ENCODE data around the gene RAD51D.
"Not testable (repeated sequence)": the region's sequence is repeated elsewhere in the genome, so short reads cannot be mapped to it uniquely, and the experiment has no call there.

Gene RAD51D

GRCh38 chr17:35119370-35120165, at the start of gene RAD51D:
Gene RAD51D, minus strand, starts transcription at chr17:35119860. Its CDS starts 247 bp downstream, at chr17:35119613.
- peak; percentile 87 for DNase-seq

DNA sequence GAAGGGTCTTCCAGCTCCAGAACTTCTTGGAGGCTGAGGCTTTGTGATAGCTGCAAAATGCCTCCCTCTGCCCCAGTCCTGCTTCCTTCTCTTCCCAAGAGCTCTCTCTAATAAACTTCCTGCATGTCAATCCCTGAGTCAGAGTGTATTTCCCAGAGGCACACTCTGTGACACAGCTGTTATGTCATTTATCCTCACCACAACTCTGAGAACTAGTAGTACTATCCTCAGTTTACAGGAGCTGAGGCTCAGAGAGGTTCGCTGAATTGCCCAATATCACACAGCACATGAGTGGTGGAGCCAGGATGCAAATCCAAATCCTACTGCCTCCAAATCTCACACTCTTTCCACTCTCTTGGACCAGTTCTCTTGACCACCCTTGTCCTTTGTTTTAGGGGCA, 48.0 kb upstream of the RAD51D start:
- no peak for DNase-seq

DNA sequence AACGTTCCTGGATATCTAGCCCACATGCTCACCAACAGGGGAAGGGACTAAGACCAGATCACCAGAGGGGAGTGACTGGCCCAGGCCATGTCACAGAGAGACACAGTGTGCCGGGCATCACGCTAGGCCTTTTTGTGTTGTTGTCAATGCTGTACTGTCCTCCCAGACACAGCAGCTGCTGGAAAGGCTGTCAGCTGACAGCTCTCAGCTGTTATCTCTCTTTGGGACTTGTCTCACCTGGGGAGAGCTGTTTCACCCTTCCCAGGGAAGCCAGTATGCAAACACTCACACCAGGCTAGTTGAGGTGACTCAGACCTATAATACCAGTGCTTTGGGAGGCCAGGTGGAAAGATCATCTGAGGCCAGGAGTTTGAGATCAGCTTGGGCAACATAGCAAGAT, 47.4 kb upstream of the RAD51D start:
- DNase-seq: no peak

- DNase-seq: no peak
Observed at GRCh38 chr17:35166526-35166925, 46.9 kb upstream of the RAD51D start.

DNA sequence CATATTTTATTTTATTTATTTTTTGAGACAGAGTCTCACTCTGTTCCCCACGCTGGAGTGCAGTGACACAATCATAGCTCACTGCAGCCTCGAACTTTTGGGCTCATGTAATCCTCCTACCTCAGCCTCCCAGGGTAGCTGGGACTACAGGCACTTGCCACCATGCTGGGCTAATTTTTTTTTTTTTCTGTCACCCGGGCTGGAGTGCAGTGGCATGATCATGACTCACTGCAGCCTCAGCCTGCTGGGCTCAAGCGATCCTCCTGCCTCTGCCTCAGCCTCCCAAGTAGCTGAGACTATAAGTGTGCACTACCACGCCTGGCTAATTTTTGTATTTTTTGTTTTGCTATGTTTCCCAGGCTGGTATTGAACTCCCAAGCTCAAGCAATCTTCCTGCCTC, 45.1 kb upstream of the RAD51D start:
- DNase-seq: no peak

GRCh38 chr17:35163886-35164285, 44.2 kb upstream of the RAD51D start:
- no peak for DNase-seq

DNA sequence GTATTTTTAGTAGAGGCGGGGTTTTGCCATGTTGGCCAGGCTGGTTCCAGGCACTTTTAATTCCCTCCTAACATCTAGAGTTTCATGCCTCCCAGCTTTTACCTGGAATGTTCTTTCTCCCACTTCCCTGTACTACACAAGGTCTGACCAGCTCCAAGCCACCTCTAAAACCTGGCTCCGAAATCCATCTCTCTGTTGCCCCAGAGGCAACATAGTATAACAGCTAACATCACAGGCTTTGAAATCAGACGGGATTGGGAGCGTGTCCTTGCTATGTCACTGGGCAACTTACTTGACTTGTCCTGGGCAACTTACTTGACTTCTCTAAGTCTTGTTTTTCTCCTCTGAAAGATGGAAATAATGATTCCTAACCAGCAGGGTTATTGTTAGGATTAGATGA, 43.1 kb upstream of the RAD51D start:
- no peak for DNase-seq

- DNase-seq: no peak
Observed at GRCh38 chr17:35161281-35161761, 41.7 kb upstream of the RAD51D start.

GRCh38 chr17:35160354-35161201, 40.9 kb upstream of the RAD51D start:
- no peak for DNase-seq

DNA sequence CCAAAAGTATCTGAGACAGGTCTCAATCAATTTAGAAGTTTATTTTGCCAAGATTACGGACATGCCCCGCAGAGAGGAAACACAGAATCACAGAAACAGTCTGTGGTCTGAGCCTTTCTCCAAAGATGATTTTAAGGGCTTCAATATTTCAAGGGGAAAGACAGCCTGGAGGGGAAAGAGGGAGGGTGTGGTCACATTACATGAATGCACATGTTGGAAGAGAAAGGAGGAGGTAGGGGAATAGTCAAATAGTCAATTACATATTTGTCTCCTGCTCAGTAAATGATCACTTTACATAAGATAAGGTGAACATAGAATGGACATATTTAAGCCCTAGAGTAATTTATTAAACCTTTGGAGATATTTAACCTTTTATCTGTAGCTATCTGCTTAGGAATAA, 40.3 kb upstream of the RAD51D start:
- no peak for DNase-seq

- DNase-seq: no peak
Observed at GRCh38 chr17:35155246-35155645, 35.6 kb upstream of the RAD51D start.

DNA sequence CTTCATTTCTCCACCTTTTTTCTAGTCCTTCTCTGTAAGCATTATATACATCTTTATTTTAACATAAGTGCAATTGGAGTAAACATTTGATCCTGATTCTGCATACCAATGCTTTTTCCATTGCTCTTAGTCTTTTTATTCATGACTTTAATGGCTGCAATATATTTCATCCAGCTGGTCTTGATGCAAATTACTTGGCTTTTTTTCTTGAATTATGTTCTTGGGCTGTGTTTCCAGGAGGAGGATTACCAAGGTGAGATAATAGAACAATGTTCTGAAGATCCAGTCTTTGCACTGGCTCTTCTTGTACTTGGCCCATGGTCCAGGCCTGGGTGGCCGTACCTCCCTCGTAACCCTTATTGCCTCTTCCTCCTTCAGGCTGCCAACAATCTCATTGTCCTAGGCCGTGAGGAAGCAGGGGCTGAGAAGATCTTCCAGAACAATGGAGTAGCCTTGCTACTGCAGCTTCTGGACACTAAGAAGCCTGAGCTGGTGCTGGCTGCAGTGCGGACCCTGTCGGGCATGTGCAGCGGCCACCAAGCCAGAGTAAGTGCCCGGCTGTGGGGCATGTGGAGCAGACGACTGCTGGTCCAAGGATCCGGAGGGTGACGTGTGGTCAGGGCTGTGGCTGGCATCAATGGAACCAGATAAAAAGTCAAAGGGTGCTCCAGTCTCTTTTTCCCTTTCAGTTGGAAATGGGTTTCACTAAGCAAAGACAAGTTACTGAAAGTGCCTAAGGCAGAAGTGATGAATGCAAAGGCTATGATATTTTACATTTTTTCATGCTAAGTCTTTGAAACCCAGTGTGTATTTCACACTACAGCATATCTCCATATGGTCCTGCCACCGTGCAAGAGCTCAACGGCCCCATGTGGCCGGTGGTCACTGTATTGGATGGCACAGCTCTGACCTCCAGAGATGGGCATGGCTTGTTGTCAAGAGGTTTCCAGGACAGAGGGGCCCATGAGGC, 34.8 kb upstream of the RAD51D start:
- no peak for DNase-seq

- no peak for DNase-seq
Observed at GRCh38 chr17:35152421-35153140, 32.9 kb upstream of the RAD51D start.

GRCh38 chr17:35151080-35151479, 31.4 kb upstream of the RAD51D start:
- not testable (repeated sequence) for DNase-seq

DNA sequence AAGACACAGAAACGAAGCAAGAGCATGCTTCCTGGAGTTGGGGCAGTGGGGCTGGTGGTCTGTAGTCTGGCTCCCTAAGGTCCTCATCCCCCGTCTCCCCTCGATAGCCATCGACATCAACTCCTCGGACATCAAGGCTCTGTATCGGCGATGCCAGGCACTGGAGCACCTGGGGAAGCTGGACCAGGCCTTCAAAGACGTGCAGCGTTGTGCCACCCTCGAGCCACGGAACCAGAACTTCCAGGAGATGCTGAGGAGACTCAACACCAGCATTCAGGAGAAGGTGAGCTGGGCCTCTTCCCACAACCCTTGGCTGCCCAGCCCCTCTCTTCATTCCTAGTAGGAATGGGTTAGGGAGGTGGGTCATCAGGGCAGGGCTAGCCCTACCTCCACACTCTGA, 30.3 kb upstream of the RAD51D start:
- no peak for DNase-seq

DNA sequence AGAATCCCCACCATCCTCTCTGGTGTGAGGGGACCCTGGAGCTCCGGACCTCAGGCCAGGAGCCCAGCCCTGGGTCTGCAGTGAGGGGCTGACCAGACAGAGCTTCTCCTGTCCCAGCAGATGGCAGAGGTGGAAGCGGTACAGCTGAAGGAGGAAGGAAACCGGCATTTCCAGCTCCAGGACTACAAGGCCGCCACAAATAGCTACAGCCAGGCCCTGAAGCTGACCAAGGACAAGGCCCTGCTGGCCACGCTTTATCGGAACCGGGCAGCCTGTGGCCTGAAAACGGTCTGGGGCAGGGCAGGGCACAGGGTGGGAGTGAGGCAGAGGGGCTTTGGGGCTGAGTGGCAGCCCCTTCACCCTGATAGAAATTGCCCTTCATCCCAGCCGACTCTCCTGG, 28.5 kb upstream of the RAD51D start:
- DNase-seq: no peak

DNA sequence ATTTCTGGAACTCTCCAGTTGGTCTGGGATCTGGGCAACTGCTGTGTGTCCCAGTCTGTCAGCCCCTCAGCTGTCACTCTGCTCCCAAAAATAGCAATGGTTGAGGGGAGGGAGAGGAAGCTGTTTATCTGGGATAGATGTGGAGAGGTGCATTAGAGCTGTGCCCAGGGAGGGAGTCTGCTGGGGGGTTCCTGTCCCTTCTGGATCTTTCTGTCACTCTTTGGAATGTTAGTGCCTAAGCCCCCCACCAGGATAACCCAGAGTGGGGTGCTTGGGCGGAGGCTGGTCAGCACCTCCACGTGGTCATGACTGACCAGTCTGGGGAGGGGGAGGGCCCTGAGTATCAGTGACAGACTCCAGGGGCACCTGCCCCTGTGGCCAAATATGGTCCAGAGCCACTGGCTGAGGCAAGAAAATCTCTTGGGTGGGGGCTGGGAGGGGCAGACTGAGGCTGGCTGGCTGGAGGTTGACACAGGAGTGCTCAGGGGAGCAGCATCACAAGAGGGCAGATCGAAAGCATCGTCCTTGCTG, 27.8 kb upstream of the RAD51D start, which contains the start of gene UNC45B:
Gene UNC45B (plus strand): TSS at position 443 of the 531 bp plus-strand sequence. CDS start 447 bp downstream, outside the sequence.
- DNase-seq: peak; percentile 54

GRCh38 chr17:35146214-35146833, 26.7 kb upstream of the RAD51D start:
- no peak for DNase-seq

DNA sequence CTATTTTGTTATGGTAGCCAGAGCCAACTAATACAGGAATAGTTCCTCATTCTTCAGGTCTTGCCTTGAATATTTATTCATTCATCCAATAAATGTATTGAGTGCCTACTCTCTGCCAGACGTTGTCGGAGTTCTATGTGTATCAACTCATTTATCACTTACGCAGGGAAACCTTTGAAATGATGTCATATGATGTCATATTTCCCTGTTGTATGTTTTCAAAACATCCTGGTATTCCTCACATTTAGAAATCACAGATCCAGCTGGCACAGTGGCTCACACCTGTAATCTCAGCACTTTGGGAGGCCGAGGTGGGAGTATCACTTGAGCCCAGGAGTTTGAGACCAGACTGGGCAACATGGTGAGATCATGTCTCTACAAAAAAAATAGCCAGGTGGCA, 25.2 kb upstream of the RAD51D start:
- no peak for DNase-seq

DNA sequence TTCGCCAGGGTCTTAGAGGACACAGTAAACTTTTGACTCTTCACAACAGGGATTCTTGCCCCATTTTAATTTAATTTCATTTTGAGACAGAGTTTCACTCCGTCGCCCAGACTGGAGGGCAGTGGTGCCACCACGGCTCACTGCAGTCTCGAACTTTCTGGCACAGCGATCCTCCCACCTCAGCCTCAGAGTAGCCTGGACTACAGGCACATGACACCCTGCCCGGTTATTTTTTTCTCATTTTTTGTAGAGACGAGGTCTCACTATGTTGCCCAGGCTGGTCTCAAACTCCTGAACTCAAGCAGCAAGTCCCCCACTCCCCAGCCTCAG, 22.8 kb upstream of the RAD51D start:
- no peak for DNase-seq
